Measurements from ENCODE around the gene CAMK2A. TPM values are rescaled to one million over a fixed set of nuclear protein-coding genes. Genes with fewer than 3 reads are reported as not detected.

CAMK2A gene
- total RNA-seq (2014; rRNA removed), result 0.13 and 2.1 TPM in 2 replicates
- 1.1 TPM for polyA plus RNA-seq (2012)

- DNase-seq (ENCODE audit: low read depth), result no peak
These were observed at the start of gene CAMK2A for GRCh38 chr5:150289551-150290390. TSS of gene CAMK2A (minus strand) at chr5:150289773. CDS start at chr5:150289625, 148 bp downstream.

- peak; percentile 65 for DNase-seq (ENCODE audit: low read depth)
These were observed 49.6 kb upstream of the CAMK2A start for GRCh38 chr5:150339165-150339564.

- DNase-seq (ENCODE audit: low read depth), result no peak
These were observed 49.0 kb upstream of the CAMK2A start for GRCh38 chr5:150338546-150338945.

GRCh38 chr5:150335778-150336177 lies 46.2 kb upstream of the CAMK2A start:
- no peak for DNase-seq (ENCODE audit: low read depth)

- DNase-seq (ENCODE audit: low read depth), result no peak
These were observed 43.8 kb upstream of the CAMK2A start for GRCh38 chr5:150333400-150333799.

- DNase-seq (ENCODE audit: low read depth), result no peak
These were observed 40.6 kb upstream of the CAMK2A start for GRCh38 chr5:150329881-150330876.

GRCh38 chr5:150329038-150329437 lies 39.5 kb upstream of the CAMK2A start:
- no peak for DNase-seq (ENCODE audit: low read depth)

- DNase-seq (ENCODE audit: low read depth), result no peak
These were observed 38.9 kb upstream of the CAMK2A start for GRCh38 chr5:150328515-150328914.

GRCh38 chr5:150327139-150327538 lies 37.6 kb upstream of the CAMK2A start:
- DNase-seq (ENCODE audit: low read depth), result no peak

GRCh38 chr5:150326707-150327106 lies 37.1 kb upstream of the CAMK2A start:
- no peak for DNase-seq (ENCODE audit: low read depth)

- DNase-seq (ENCODE audit: low read depth), result no peak
These were observed 35.9 kb upstream of the CAMK2A start for GRCh38 chr5:150325426-150325825.

- no peak for DNase-seq (ENCODE audit: low read depth)
These were observed 34.2 kb upstream of the CAMK2A start for GRCh38 chr5:150323819-150324218.

GRCh38 chr5:150323092-150323491 lies 33.5 kb upstream of the CAMK2A start:
- no peak for DNase-seq (ENCODE audit: low read depth)

- peak; percentile 58 for DNase-seq (ENCODE audit: low read depth)
These were observed 32.6 kb upstream of the CAMK2A start for GRCh38 chr5:150322202-150322601.

- no peak for DNase-seq (ENCODE audit: low read depth)
These were observed 32.2 kb upstream of the CAMK2A start for GRCh38 chr5:150321784-150322183.

- no peak for DNase-seq (ENCODE audit: low read depth)
These were observed 31.6 kb upstream of the CAMK2A start for GRCh38 chr5:150321211-150321610.

GRCh38 chr5:150320044-150320613 lies 30.6 kb upstream of the CAMK2A start:
- peak; percentile 95 for DNase-seq (ENCODE audit: low read depth)

- no peak for DNase-seq (ENCODE audit: low read depth)
These were observed 29.9 kb upstream of the CAMK2A start for GRCh38 chr5:150319484-150319790.

GRCh38 chr5:150318613-150319483 lies 29.3 kb upstream of the CAMK2A start:
- DNase-seq (ENCODE audit: low read depth), result no peak

GRCh38 chr5:150317048-150318003 lies 27.8 kb upstream of the CAMK2A start:
- peak; percentile 99 for DNase-seq (ENCODE audit: low read depth)
